B cell (primary cell): ENCODE measurements around the gene ZBP1. TPM values are rescaled to one million over a fixed set of nuclear protein-coding genes. Genes with fewer than 3 reads are reported as not detected.

ENCODE experiments used
- ATAC-seq: fragments of 200-7000 bp; cut with Tn5 transposase; one replicate; pipeline ENCODE4 v1.10.0; 2021; ENCODE audit warnings: low read depth, mild to moderate bottlenecking, moderate number of reproducible peaks, moderate library complexity
- CTCF ChIA-PET: fragments of 350-600 bp; sonication (Branson Sonifier 250); formaldehyde crosslinking; loops from one replicate; lab custom pipeline; 2021; ENCODE audit warnings: antibody characterized with exemption, inconsistent platforms; lab: Charles Lee
- POLR2A ChIA-PET: fragments of 350-600 bp; sonication (Branson Sonifier 250); formaldehyde crosslinking; loops from one replicate; lab custom pipeline; 2021; ENCODE audit warnings: antibody characterized with exemption; lab: Charles Lee
- DNase-seq: peaks from one replicate; pipeline ENCODE4 v3.0.0; 2013
- H2AFZ ChIP-seq: 2 replicates; pipeline ENCODE4 v1.6.1; 2012; ENCODE audit warnings: mild to moderate bottlenecking, low read depth, low read length; ENCODE audit not compliant: insufficient read depth, poor library complexity, severe bottlenecking
- H3K27ac ChIP-seq, 2 donors: 1 replicate in 1 of 2; 2 replicates in 1 of 2; pipeline ENCODE4 v1.5.1; 2012 to 2013; ENCODE audit warnings: low read length in 2 of 2, mild to moderate bottlenecking in 2 of 2, moderate library complexity in 1 of 2
- H3K27me3 ChIP-seq, 4 experiments: fragments of 200-600 bp in 1 of 4; sonication (generic) in 1 of 4; replicated peaks in 1 of 4; 1 replicate in 2 of 4; 2 replicates in 2 of 4; pipeline versions ENCODE4 v1.6.1 to v1.7.0; 2013 to 2016; ENCODE audit warnings: low read length in 3 of 4, mild to moderate bottlenecking in 2 of 4, mixed read lengths in 1 of 4, moderate library complexity in 1 of 4; ENCODE audit not compliant: insufficient read depth in 4 of 4, control insufficient read depth in 3 of 4; ENCODE audit errors: control extremely low read depth in 1 of 4
- H3K36me3 ChIP-seq, 2 experiments: replicated peaks in 1 of 2; 1 replicate in 1 of 2; 2 replicates in 1 of 2; pipeline versions ENCODE4 v1.6.1 to v1.7.1; 2013; ENCODE audit warnings: low read length in 1 of 2; ENCODE audit not compliant: insufficient read depth in 2 of 2, control insufficient read depth in 1 of 2; ENCODE audit errors: control extremely low read depth in 1 of 2, extremely low read depth in 1 of 2
- H3K4me1 ChIP-seq, 2 donors: fragments of 200-600 bp in 1 of 2; sonication (generic) in 1 of 2; 1 replicate in 1 of 2; 2 replicates in 1 of 2; pipeline versions ENCODE4 v1.5.1 to v1.6.1; 2013 to 2017; ENCODE audit warnings: low read length in 2 of 2; ENCODE audit not compliant: control insufficient read depth in 2 of 2, insufficient read depth in 2 of 2
- H3K4me2 ChIP-seq: replicated peaks from 2 replicates; pipeline ENCODE3; 2012; ENCODE audit warnings: mild to moderate bottlenecking, low read depth, low read length; ENCODE audit not compliant: poor library complexity, severe bottlenecking
- H3K4me3 ChIP-seq, 5 experiments: fragments of 200-600 bp in 1 of 5; sonication (generic) in 1 of 5; 1 replicate in 3 of 5; 2 replicates in 2 of 5; pipeline versions ENCODE4 v1.5.1 to v1.7.0; 2011 to 2016; ENCODE audit warnings: low read length in 4 of 5, mild to moderate bottlenecking in 4 of 5, low read depth in 2 of 5, control low read depth in 1 of 5, moderate library complexity in 1 of 5; ENCODE audit not compliant: insufficient read depth in 1 of 5; ENCODE audit errors: control extremely low read depth in 1 of 5, extremely low read depth in 1 of 5
- H3K79me2 ChIP-seq: fragments of 200-600 bp; sonication (generic); one replicate; pipeline ENCODE4 v1.6.0; 2016; ENCODE audit warnings: low read length; ENCODE audit not compliant: control insufficient read depth, insufficient read depth
- H3K9ac ChIP-seq: fragments of 200-600 bp; sonication (generic); 2 replicates; pipeline ENCODE4 v1.6.1; 2017; ENCODE audit warnings: mild to moderate bottlenecking, low read length, moderate library complexity
- H3K9me3 ChIP-seq, 3 donors: one replicate each; pipeline versions ENCODE4 v1.6.1 to v1.7.1; 2013; ENCODE audit warnings: low read length in 2 of 3; ENCODE audit not compliant: control insufficient read depth in 2 of 3, insufficient read depth in 1 of 3; ENCODE audit errors: control extremely low read depth in 1 of 3
- H4K20me1 ChIP-seq: 2 replicates; pipeline ENCODE4 v1.6.0; 2012; ENCODE audit warnings: mild to moderate bottlenecking, low read length; ENCODE audit not compliant: insufficient read depth, control insufficient read depth, poor library complexity, severe bottlenecking
- H3K27ac Mint-ChIP-seq: one replicate; pipeline ENCODE4 v1.8.0; 2021; ENCODE audit warnings: mixed read lengths
- H3K27me3 Mint-ChIP-seq: one replicate; pipeline ENCODE4 v1.8.0; 2021; ENCODE audit warnings: mixed read lengths
- H3K4me1 Mint-ChIP-seq: one replicate; pipeline ENCODE4 v1.8.0; 2021; ENCODE audit warnings: mixed read lengths
- H3K4me3 Mint-ChIP-seq: one replicate; pipeline ENCODE4 v1.8.0; 2021; ENCODE audit warnings: mixed read lengths
- H3K9me3 Mint-ChIP-seq: one replicate; pipeline ENCODE4 v1.8.0; 2022; ENCODE audit warnings: mixed read lengths; ENCODE audit not compliant: insufficient read depth
- EZH2 ChIP-seq: IDR thresholded peaks from 2 replicates; pipeline ENCODE4 v1.6.1; 2012; ENCODE audit warnings: borderline replicate concordance, low read depth, mild to moderate bottlenecking, moderate library complexity, low read length; ENCODE audit not compliant: insufficient read depth, poor library complexity, severe bottlenecking
- WGBS: methylation state at CpG from one replicate; pipeline ENCODE4 v1.1.5; 2013; ENCODE audit warnings: missing lambda C conversion rate; ENCODE audit not compliant: insufficient coverage; 5-methylcytosine and 5-hydroxymethylcytosine counted together
- intact Hi-C: fragments of 100-400 bp; cut with micrococcal nuclease; formaldehyde crosslinking; loops from one replicate; pipeline ENCODE4 v1.10.0; 2022
- polyA plus RNA-seq: library from polyadenylated mRNA; depleted of rRNA; stranded (reverse); fragments of >200 nt; gene quantifications from 2 replicates; pipeline ENCODE4 v1.2.3, GENCODE V29; 2012
- total RNA-seq, 2 donors: library from RNA; stranded (reverse); fragments of 120-200 nt in 1 of 2; gene quantifications; 1 replicate in 1 of 2; 2 replicates in 1 of 2; pipeline versions ENCODE4 v1.2.3 to v1.2.4, GENCODE V29; 2013 to 2022
- TF ChIP-seq, protein P1 (sequence below): fragments of 200-600 bp; IDR thresholded peaks from one replicate; pipeline ENCODE4 v1.8.0; 2022; ENCODE audit warnings: antibody characterized with exemption, mild to moderate bottlenecking

Gene ZBP1
- total and polyA plus RNA-seq, 2 donors (not counting 1 experiment from before 2014, with no cell fraction given) = 29.9 to 69.2 TPM

DNA sequence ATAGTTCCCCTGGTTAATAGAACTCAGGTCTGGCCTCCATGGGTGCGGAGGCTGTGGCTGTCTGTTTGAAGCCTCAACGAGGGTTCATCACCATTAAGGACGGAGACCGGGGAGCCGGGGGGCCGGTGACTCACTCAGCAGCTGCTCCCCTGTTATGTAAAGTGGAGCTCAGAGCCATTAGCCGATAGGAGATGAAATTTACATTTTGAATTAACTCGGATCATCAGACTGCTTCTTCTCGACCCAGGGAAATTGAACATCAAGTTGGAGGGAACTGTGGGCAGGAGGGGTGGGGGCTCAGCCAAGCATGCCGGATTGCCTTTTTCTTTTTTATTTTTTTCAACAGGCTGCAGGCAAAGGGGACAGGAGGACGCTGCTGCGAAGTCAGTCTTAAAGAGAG is 47.0 kb downstream of the ZBP1 start:
- Histone ChIP-seq H3K27ac (no peak overlapping the region), H3K4me1 (no peaks in the 10 kb centered on the region), H3K9ac (no peak overlapping the region), H2AFZ (no peak overlapping the region), H3K4me3 (no peak overlapping the region), H3K79me2 (no peaks in the 10 kb centered on the region), H4K20me1 (no peaks in the 10 kb centered on the region), H3K27me3 (peaks cover 0 to 30% (median 3%) of the 10 kb centered on the region in 4 experiments), H3K4me2 (no peak overlapping the region), H3K36me3 (no peaks in the 10 kb centered on the region), H3K9me3 (no peaks in the 10 kb centered on the region)
- H3K27me3 Mint-ChIP-seq = peaks cover 35% of the 10 kb centered on the region
- TF ChIP-seq, protein P1, sequence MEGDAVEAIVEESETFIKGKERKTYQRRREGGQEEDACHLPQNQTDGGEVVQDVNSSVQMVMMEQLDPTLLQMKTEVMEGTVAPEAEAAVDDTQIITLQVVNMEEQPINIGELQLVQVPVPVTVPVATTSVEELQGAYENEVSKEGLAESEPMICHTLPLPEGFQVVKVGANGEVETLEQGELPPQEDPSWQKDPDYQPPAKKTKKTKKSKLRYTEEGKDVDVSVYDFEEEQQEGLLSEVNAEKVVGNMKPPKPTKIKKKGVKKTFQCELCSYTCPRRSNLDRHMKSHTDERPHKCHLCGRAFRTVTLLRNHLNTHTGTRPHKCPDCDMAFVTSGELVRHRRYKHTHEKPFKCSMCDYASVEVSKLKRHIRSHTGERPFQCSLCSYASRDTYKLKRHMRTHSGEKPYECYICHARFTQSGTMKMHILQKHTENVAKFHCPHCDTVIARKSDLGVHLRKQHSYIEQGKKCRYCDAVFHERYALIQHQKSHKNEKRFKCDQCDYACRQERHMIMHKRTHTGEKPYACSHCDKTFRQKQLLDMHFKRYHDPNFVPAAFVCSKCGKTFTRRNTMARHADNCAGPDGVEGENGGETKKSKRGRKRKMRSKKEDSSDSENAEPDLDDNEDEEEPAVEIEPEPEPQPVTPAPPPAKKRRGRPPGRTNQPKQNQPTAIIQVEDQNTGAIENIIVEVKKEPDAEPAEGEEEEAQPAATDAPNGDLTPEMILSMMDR = no peak
- no peak for TF ChIP-seq EZH2
- intact Hi-C loops = no loop called here
- no peak overlapping the region for H3K27ac Mint-ChIP-seq
- no peaks in the 10 kb centered on the region for H3K9me3 Mint-ChIP-seq
- POLR2A ChIA-PET = no interaction called here
- DNase-seq (no peak), ATAC-seq (no peak)
- no peak overlapping the region for H3K4me3 Mint-ChIP-seq
- no peaks in the 10 kb centered on the region for H3K4me1 Mint-ChIP-seq
- CTCF ChIA-PET = no interaction called here
- WGBS = 62% methylated on average over 9 of the region's 12 CpGs

DNA sequence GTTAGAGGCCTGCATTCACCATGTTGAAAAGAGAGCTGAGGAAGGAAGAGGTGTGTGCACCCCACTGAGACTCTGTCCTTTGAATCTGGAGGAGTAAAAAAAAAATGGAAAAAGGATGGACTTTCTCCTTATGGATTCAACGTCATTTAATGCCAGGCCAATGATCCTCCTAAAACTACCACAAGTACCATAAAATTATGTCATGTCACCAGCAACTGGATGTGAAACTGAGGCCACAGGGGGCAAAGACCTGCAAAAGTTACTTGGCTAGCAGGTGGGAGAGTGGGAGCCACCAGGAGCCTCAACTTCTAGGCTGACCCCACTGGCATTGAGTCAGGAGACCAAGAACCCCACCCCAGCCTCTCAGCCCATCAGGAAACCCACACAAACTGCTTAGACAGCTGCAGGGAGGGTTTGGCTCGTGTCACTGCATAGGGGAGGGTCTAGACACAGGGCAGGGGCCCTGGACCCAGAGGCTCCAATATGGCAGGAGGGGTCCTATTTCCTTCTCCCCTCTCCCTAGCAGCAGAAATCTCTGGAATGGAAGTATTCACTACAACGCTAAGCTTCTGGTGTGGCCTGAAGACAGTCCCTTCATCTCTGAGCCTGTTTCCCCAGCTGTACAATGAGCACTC is 48.3 kb downstream of the ZBP1 start:
- no peaks in the 10 kb centered on the region for H3K4me1 Mint-ChIP-seq
- ATAC-seq = no peak
- H3K9me3 Mint-ChIP-seq = no peaks in the 10 kb centered on the region
- TF ChIP-seq, protein P1 = no peak
- TF ChIP-seq EZH2 = no peak
- Histone ChIP-seq H3K36me3 (no peaks in the 10 kb centered on the region), H4K20me1 (no peaks in the 10 kb centered on the region), H3K27me3 (peaks cover 0 to 24% (median 3%) of the 10 kb centered on the region in 4 experiments), H3K9me3 (no peaks in the 10 kb centered on the region), H3K27ac (no peak overlapping the region), H3K4me2 (no peak overlapping the region), H3K4me3 (no peak overlapping the region), H2AFZ (no peak overlapping the region), H3K4me1 (no peaks in the 10 kb centered on the region), H3K79me2 (no peaks in the 10 kb centered on the region), H3K9ac (no peak overlapping the region)
- no peak for DNase-seq
- POLR2A ChIA-PET = no interaction called here
- CTCF ChIA-PET = interaction anchor here (0.6 kb wide), 1 partner anchor 271 kb away, joined by 3 read pairs; no protein-coding TSS in a partner anchor
- no peak overlapping the region for H3K4me3 Mint-ChIP-seq
- no peak overlapping the region for H3K27ac Mint-ChIP-seq
- intact Hi-C loops = no loop called here
- peaks cover 47% of the 10 kb centered on the region for H3K27me3 Mint-ChIP-seq
- 100% methylated on average over 1 of the region's 3 CpGs for whole genome bisulfite sequencing
